Fibroblast of lung (primary cell): ENCODE data around the gene LRRC49. TPM values are rescaled to one million over a fixed set of nuclear protein-coding genes. Genes with fewer than 3 reads are reported as not detected.

ENCODE experiments used
- DNase-seq, 2 donors: peaks; one replicate each; pipeline versions ENCODE4 v3.0.0 to v3.0.0-alpha.2; 2010; ENCODE audit warnings: low read depth in 2 of 2
- H2AFZ ChIP-seq: 2 replicates; pipeline ENCODE4 v1.5.1; 2012; ENCODE audit warnings: low read length, control low read depth, inconsistent platforms
- H3K27ac ChIP-seq: 2 replicates; pipeline ENCODE4 v1.5.1; 2011; ENCODE audit warnings: low read length, control low read depth; ENCODE audit not compliant: insufficient read depth
- H3K27me3 ChIP-seq: 2 replicates; pipeline ENCODE4 v1.5.1; 2011; ENCODE audit warnings: mild to moderate bottlenecking, low read length; ENCODE audit not compliant: control insufficient read depth, insufficient read depth
- H3K36me3 ChIP-seq: 2 replicates; pipeline ENCODE4 v1.5.1; 2011; ENCODE audit warnings: low read length; ENCODE audit not compliant: control insufficient read depth, insufficient read depth
- H3K4me1 ChIP-seq: 2 replicates; pipeline ENCODE4 v1.5.1; 2011; ENCODE audit warnings: low read length; ENCODE audit not compliant: control insufficient read depth, insufficient read depth; ENCODE audit errors: extremely low read depth
- H3K4me2 ChIP-seq: 2 replicates; pipeline ENCODE4 v1.5.1; 2011; ENCODE audit warnings: low read length, control low read depth; ENCODE audit not compliant: insufficient read depth; ENCODE audit errors: extremely low read depth
- H3K4me3 ChIP-seq, 4 experiments: fragments of 200-600 bp in 1 of 4; sonication (generic) in 1 of 4; replicated peaks in 1 of 4; 2 replicates each; pipeline ENCODE4 v1.5.1; 2011 to 2016; ENCODE audit warnings: low read length in 4 of 4, low read depth in 3 of 4, mild to moderate bottlenecking in 3 of 4, control low read depth in 2 of 4, inconsistent platforms in 1 of 4, mixed read lengths in 1 of 4; ENCODE audit not compliant: insufficient read depth in 1 of 4; ENCODE audit errors: control extremely low read depth in 1 of 4
- H3K79me2 ChIP-seq: 2 replicates; pipeline ENCODE4 v1.5.1; 2012; ENCODE audit warnings: mild to moderate bottlenecking, low read length, inconsistent platforms; ENCODE audit not compliant: control insufficient read depth, insufficient read depth
- H3K9ac ChIP-seq: 2 replicates; pipeline ENCODE4 v1.5.1; 2011; ENCODE audit warnings: mild to moderate bottlenecking, low read length, control low read depth; ENCODE audit not compliant: insufficient read depth
- H3K9me3 ChIP-seq: 2 replicates; pipeline ENCODE4 v1.5.1; 2012; ENCODE audit warnings: low read depth, low read length; ENCODE audit not compliant: control insufficient read depth, insufficient read depth
- H4K20me1 ChIP-seq: 2 replicates; pipeline ENCODE4 v1.5.1; 2011; ENCODE audit warnings: low read length; ENCODE audit not compliant: control insufficient read depth, insufficient read depth; ENCODE audit errors: extremely low read depth
- CTCF ChIP-seq, 2 donors: IDR thresholded peaks in 1 of 2; conservative IDR thresholded peaks in 1 of 2; 1 replicate in 1 of 2; 2 replicates in 1 of 2; pipeline ENCODE4 v1.5.1; 2011 to 2012; ENCODE audit warnings: low read length in 2 of 2, control low read depth in 1 of 2, inconsistent platforms in 1 of 2, low read depth in 1 of 2, mild to moderate bottlenecking in 1 of 2
- EZH2 ChIP-seq: IDR thresholded peaks from 2 replicates; pipeline ENCODE4 v1.5.1; 2012; ENCODE audit warnings: low read length, control low read depth, mild to moderate bottlenecking; ENCODE audit errors: missing control alignments
- polyA plus RNA-seq, 2 donors: library from polyadenylated mRNA; depleted of rRNA in 1 of 2; stranded (reverse) in 1 of 2; unstranded in 1 of 2; fragments of >200 nt; gene quantifications; 2 replicates each; pipeline ENCODE4 v1.2.1, GENCODE V29; 2011 to 2012; ENCODE audit warnings: missing spikeins in 1 of 2
- total RNA-seq: library from RNA; depleted of rRNA; stranded (reverse); fragments of >200 nt; gene quantifications from 2 replicates; pipeline ENCODE4 v1.2.1, GENCODE V29; 2014

LRRC49 gene
- total and polyA plus RNA-seq, 2 donors (not counting 1 experiment from before 2014, with no cell fraction given): 10.0 to 31.5 TPM

GRCh38 chr15:70879401-70879800 is 13.2 kb upstream of the LRRC49 start:
- Histone ChIP-seq H3K79me2 (no peaks in the 10 kb centered on the region), H3K9me3 (no peaks in the 10 kb centered on the region), H4K20me1 (no peaks in the 10 kb centered on the region), H3K27ac (peak overlapping the region; percentile 33), H3K9ac (no peak overlapping the region), H2AFZ (no peak overlapping the region), H3K4me3 (no peak overlapping the region), H3K4me1 (peaks cover 15% of the 10 kb centered on the region), H3K4me2 (peak overlapping the region; percentile 9), H3K27me3 (no peaks in the 10 kb centered on the region), H3K36me3 (no peaks in the 10 kb centered on the region)
- peak; percentile 91 to 95 for DNase-seq
- TF ChIP-seq EZH2: no peak
- no peak for TF ChIP-seq CTCF (conservative IDR thresholded peaks at IDR 0.05 in 1 of 2, IDR thresholded peaks at IDR 0.05 in 1 of 2; ENCODE audit: low read depth in 1 of 2, low read length in 2 of 2)

GRCh38 chr15:70880781-70881180 is 11.8 kb upstream of the LRRC49 start:
- no peaks in the 10 kb centered on the region for H4K20me1 ChIP-seq
- DNase-seq: peak in 1 of 2 donors; percentile 26

GRCh38 chr15:70882361-70882760 is 10.3 kb upstream of the LRRC49 start:
- no peak overlapping the region for H3K27ac ChIP-seq
- TF ChIP-seq EZH2 (no peak), CTCF (conservative IDR thresholded peaks at IDR 0.05 in 1 of 2, IDR thresholded peaks at IDR 0.05 in 1 of 2; ENCODE audit: low read depth in 1 of 2, low read length in 2 of 2) (no peak)
- peaks cover 15% of the 10 kb centered on the region for H3K4me1 ChIP-seq
- H3K9ac ChIP-seq: no peak overlapping the region
- H4K20me1 ChIP-seq: no peaks in the 10 kb centered on the region
- H3K27me3 ChIP-seq: no peaks in the 10 kb centered on the region
- H3K4me3 ChIP-seq: no peak overlapping the region
- peak in 1 of 2 donors; percentile 57 for DNase-seq
- no peaks in the 10 kb centered on the region for H3K36me3 ChIP-seq
- no peaks in the 10 kb centered on the region for H3K9me3 ChIP-seq
- H3K4me2 ChIP-seq: peak overlapping the region; percentile 35
- no peaks in the 10 kb centered on the region for H3K79me2 ChIP-seq
- H2AFZ ChIP-seq: no peak overlapping the region

More at GRCh38 chr15:70880781-70881180, 11.8 kb upstream of the LRRC49 start:
- no peak overlapping the region for H2AFZ ChIP-seq
- H3K9ac ChIP-seq: no peak overlapping the region
- H3K27me3 ChIP-seq: no peaks in the 10 kb centered on the region
- H3K79me2 ChIP-seq: no peaks in the 10 kb centered on the region
- H3K9me3 ChIP-seq: no peaks in the 10 kb centered on the region
- no peak overlapping the region for H3K4me3 ChIP-seq
- no peak for TF ChIP-seq EZH2
- no peak for TF ChIP-seq CTCF (conservative IDR thresholded peaks at IDR 0.05 in 1 of 2, IDR thresholded peaks at IDR 0.05 in 1 of 2; ENCODE audit: low read depth in 1 of 2, low read length in 2 of 2)
- no peaks in the 10 kb centered on the region for H3K36me3 ChIP-seq
- no peak overlapping the region for H3K27ac ChIP-seq
- H3K4me2 ChIP-seq: no peak overlapping the region
- H3K4me1 ChIP-seq: peaks cover 15% of the 10 kb centered on the region
